Measurements from ENCODE around the gene RPL36A. TPM values are rescaled to one million over a fixed set of nuclear protein-coding genes. Genes with fewer than 3 reads are reported as not detected.

RPL36A gene
- total and polyA plus RNA-seq, 2 of the 13 experiments (the other 11 are each of a cell fraction or from before 2014, with no cell fraction given): 1,152 to 1,716 TPM

- TF ChIP-seq PHF8 (CRISPR knock-in tag; IDR thresholded peaks at IDR 0.05) (peak; percentile 75), BORCS8-MEF2B (CRISPR knock-in tag; IDR thresholded peaks at IDR 0.05) (0 out of 2 replicates have a peak, but pooled peaks have one; percentile 18), SMYD3 (CRISPR knock-in tag; IDR thresholded peaks at IDR 0.05) (no peak), ZNF605 (CRISPR knock-in tag; IDR thresholded peaks at IDR 0.05) (peak; percentile 69; the same call in 1 of the 2 replicates), KLF16 (CRISPR knock-in tag; IDR thresholded peaks at IDR 0.05) (peak in 1 of 2 experiments; percentile 67; a peak in 1 of 4 replicates), ZNF574 (CRISPR knock-in tag; IDR thresholded peaks at IDR 0.05) (peak; percentile 99), ZNF12 (CRISPR knock-in tag; IDR thresholded peaks at IDR 0.05) (0 out of 2 replicates have a peak, but pooled peaks have one; percentile 26), SALL1 (CRISPR knock-in tag; IDR thresholded peaks at IDR 0.05) (peak; percentile 35; the same call in 1 of the 2 replicates), SAP130 (CRISPR knock-in tag; IDR thresholded peaks at IDR 0.05; ENCODE audit: low read depth) (peak; percentile 81), ZBTB44 (CRISPR knock-in tag; IDR thresholded peaks at IDR 0.05) (no peak), MYPOP (CRISPR knock-in tag; IDR thresholded peaks at IDR 0.05) (peak; percentile 35; the same call in 1 of the 2 replicates), MIER2 (CRISPR knock-in tag; IDR thresholded peaks at IDR 0.05) (no peak), ZNF317 (CRISPR knock-in tag; IDR thresholded peaks at IDR 0.05) (0 out of 2 replicates have a peak, but pooled peaks have one; percentile 40), HINFP (CRISPR knock-in tag; IDR thresholded peaks at IDR 0.05; ENCODE audit: low read depth) (no peak), KLF15 (CRISPR knock-in tag; IDR thresholded peaks at IDR 0.05; ENCODE audit: borderline replicate concordance) (no peak), ARID4A (CRISPR knock-in tag; IDR thresholded peaks at IDR 0.05; ENCODE audit: borderline replicate concordance) (peak; percentile 78), FOXK1 (CRISPR knock-in tag; IDR thresholded peaks at IDR 0.05; ENCODE audit: borderline replicate concordance, low read depth) (peak; percentile 29; the same call in 1 of the 2 replicates)
Observed at GRCh38 chrX:101390664-101391525, at the start of gene RPL36A (continued).
